Lower leg skin (tissue), 3 donors: ENCODE data around the gene DMD.

Experiments used
- POLR2A ChIP-seq, 2 donors: fragments of 450-650 bp; IDR thresholded peaks; one replicate each; pipeline ENCODE4 v1.6.1; 2016 to 2017; ENCODE audit warnings: antibody characterized with exemption in 2 of 2, mild to moderate bottlenecking in 1 of 2, moderate library complexity in 1 of 2
- TF ChIP-seq, protein P1 (sequence below), 3 donors: fragments of 450-650 bp; IDR thresholded peaks; one replicate each; pipeline ENCODE4 v1.5.1; 2016; ENCODE audit warnings: antibody characterized with exemption in 3 of 3, mild to moderate bottlenecking in 3 of 3, moderate library complexity in 2 of 3

- TF ChIP-seq, protein P1, sequence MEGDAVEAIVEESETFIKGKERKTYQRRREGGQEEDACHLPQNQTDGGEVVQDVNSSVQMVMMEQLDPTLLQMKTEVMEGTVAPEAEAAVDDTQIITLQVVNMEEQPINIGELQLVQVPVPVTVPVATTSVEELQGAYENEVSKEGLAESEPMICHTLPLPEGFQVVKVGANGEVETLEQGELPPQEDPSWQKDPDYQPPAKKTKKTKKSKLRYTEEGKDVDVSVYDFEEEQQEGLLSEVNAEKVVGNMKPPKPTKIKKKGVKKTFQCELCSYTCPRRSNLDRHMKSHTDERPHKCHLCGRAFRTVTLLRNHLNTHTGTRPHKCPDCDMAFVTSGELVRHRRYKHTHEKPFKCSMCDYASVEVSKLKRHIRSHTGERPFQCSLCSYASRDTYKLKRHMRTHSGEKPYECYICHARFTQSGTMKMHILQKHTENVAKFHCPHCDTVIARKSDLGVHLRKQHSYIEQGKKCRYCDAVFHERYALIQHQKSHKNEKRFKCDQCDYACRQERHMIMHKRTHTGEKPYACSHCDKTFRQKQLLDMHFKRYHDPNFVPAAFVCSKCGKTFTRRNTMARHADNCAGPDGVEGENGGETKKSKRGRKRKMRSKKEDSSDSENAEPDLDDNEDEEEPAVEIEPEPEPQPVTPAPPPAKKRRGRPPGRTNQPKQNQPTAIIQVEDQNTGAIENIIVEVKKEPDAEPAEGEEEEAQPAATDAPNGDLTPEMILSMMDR (IDR thresholded peaks at IDR 0.05): no peak
- no peak for TF ChIP-seq POLR2A (IDR thresholded peaks at IDR 0.05)
These were observed 1938.9 kb downstream of the DMD start for GRCh38 chrX:31272472-31272775.
